HEK293T (cell line): ENCODE results near the gene DIAPH1.

Source experiments
- CTCF ChIA-PET: fragments of 350-600 bp; formaldehyde crosslinking; extraction: SDS; loops from one replicate; lab custom pipeline; 2021; ENCODE audit warnings: antibody characterized with exemption, inconsistent platforms; lab: Yijun Ruan, JAX
- POLR2A ChIA-PET: fragments of 350-600 bp; formaldehyde crosslinking; extraction: SDS; loops from one replicate; lab custom pipeline; 2020; ENCODE audit warnings: antibody characterized with exemption, inconsistent platforms; lab: Yijun Ruan, JAX
- DNase-seq: peaks from one replicate; pipeline ENCODE4 v3.0.0; 2012; ENCODE audit warnings: mixed read lengths; ENCODE audit errors: extremely low spot score
- ARNT ChIP-seq: fragments of 450-650 bp; IDR thresholded peaks from 2 replicates; pipeline ENCODE4 v1.6.1; 2017; ENCODE audit warnings: mild to moderate bottlenecking
- BHLHE40 ChIP-seq: fragments of 450-650 bp; IDR thresholded peaks from 2 replicates; pipeline ENCODE4 v1.6.1; 2016; ENCODE audit warnings: mild to moderate bottlenecking, moderate library complexity, borderline replicate concordance
- CTBP1 ChIP-seq: fragments of 450-650 bp; IDR thresholded peaks from 2 replicates; pipeline ENCODE4 v1.6.1; 2016; ENCODE audit warnings: borderline replicate concordance
- ELF4 ChIP-seq: fragments of 450-650 bp; IDR thresholded peaks from 2 replicates; pipeline ENCODE4 v1.6.1; 2017; ENCODE audit warnings: antibody characterized with exemption
- FOXA1 ChIP-seq: fragments of 450-650 bp; IDR thresholded peaks from 2 replicates; pipeline ENCODE4 v1.6.1; 2016; ENCODE audit warnings: mild to moderate bottlenecking
- FOXK2 ChIP-seq: fragments of 450-650 bp; IDR thresholded peaks from 2 replicates; pipeline ENCODE4 v1.6.1; 2016; ENCODE audit warnings: mild to moderate bottlenecking
- FOXM1 ChIP-seq: fragments of 450-650 bp; IDR thresholded peaks from 2 replicates; pipeline ENCODE4 v1.6.1; 2017; ENCODE audit warnings: mild to moderate bottlenecking, borderline replicate concordance
- HDGF ChIP-seq: fragments of 450-650 bp; IDR thresholded peaks from 2 replicates; pipeline ENCODE4 v1.6.1; 2017; ENCODE audit warnings: antibody characterized with exemption, borderline replicate concordance
- L3MBTL2 ChIP-seq: fragments of 450-650 bp; conservative IDR thresholded peaks from 2 replicates; pipeline ENCODE4 v1.6.1; 2016; ENCODE audit warnings: mild to moderate bottlenecking
- LEF1 ChIP-seq: fragments of 450-650 bp; IDR thresholded peaks from 2 replicates; pipeline ENCODE4 v1.6.1; 2017; ENCODE audit warnings: mild to moderate bottlenecking, borderline replicate concordance
- NFRKB ChIP-seq: fragments of 450-650 bp; IDR thresholded peaks from 2 replicates; pipeline ENCODE4 v1.6.1; 2016; ENCODE audit warnings: mild to moderate bottlenecking, moderate library complexity
- PKNOX1 ChIP-seq: fragments of 450-650 bp; IDR thresholded peaks from 2 replicates; pipeline ENCODE4 v1.6.1; 2016
- SP1 ChIP-seq: fragments of 450-650 bp; IDR thresholded peaks from 2 replicates; pipeline ENCODE4 v1.6.1; 2017
- SUZ12 ChIP-seq: fragments of 450-650 bp; IDR thresholded peaks from 2 replicates; pipeline ENCODE4 v1.6.1; 2016; ENCODE audit warnings: mild to moderate bottlenecking
- TARDBP ChIP-seq: fragments of 450-650 bp; IDR thresholded peaks from 2 replicates; pipeline ENCODE4 v1.6.1; 2016
- ZNF384 ChIP-seq: fragments of 450-650 bp; IDR thresholded peaks from 2 replicates; pipeline ENCODE4 v1.6.1; 2016

Gene DIAPH1

GRCh38 chr5:141565826-141566570 lies 52.8 kb downstream of the DIAPH1 start:
- no peak for DNase-seq
- TF ChIP-seq FOXA1 (no peak), ELF4 (no peak), SP1 (no peak), CTBP1 (no peak), TARDBP (no peak), HDGF (no peak), ZNF384 (no peak)
- ChIA-PET POLR2A (no interaction called here), CTCF (interaction anchor here (1.1 to 1.6 kb wide), 2 partner anchors 10 to 71 kb away, joined by 3 read pairs; partner anchors contain the start of genes HDAC3 and RELL2)

- POLR2A ChIA-PET = interaction anchor here (0.6 to 1.4 kb wide), 3 partner anchors 73 to 365 kb away, joined by 3 to 4 read pairs (median 3); partner anchors contain the start of genes HDAC3, PCDHB11, PCDHB14 and RELL2
- TF ChIP-seq TARDBP = no peak
- TF ChIP-seq FOXA1 = no peak
- peak; percentile 58 for TF ChIP-seq PKNOX1
- TF ChIP-seq HDGF = no peak
- 0 out of 2 replicates have a peak, but pooled peaks have one; percentile 26 for TF ChIP-seq FOXM1
- TF ChIP-seq L3MBTL2 = no peak
- peak; percentile 69 for DNase-seq
- CTCF ChIA-PET = interaction anchor here (0.5 to 2.7 kb wide), 26 partner anchors 10 to 1295 kb away, joined by 3 to 23 read pairs (median 3); partner anchors contain the start of genes PCDHB12, PCDHB14, PCDHB15 and PCDHGA1
Observed at GRCh38 chr5:141564216-141564692, 54.5 kb downstream of the DIAPH1 start.

GRCh38 chr5:141560725-141561483 lies 57.9 kb downstream of the DIAPH1 start:
- ChIA-PET CTCF (interaction anchor here (0.6 to 0.7 kb wide), 2 partner anchors 227 to 316 kb away, joined by 3 to 4 read pairs; partner anchors contain the start of gene PCDHB15), POLR2A (no interaction called here)
- no peak for DNase-seq
- TF ChIP-seq FOXM1 (no peak), FOXK2 (no peak), ZNF384 (no peak), NFRKB (no peak), HDGF (no peak), L3MBTL2 (no peak), BHLHE40 (no peak), ARNT (no peak), SP1 (no peak), TARDBP (no peak), PKNOX1 (no peak), LEF1 (no peak), ELF4 (no peak), FOXA1 (no peak), SUZ12 (no peak), CTBP1 (no peak)

GRCh38 chr5:141560151-141560550 lies 58.6 kb downstream of the DIAPH1 start:
- ChIA-PET CTCF (no interaction called here), POLR2A (no interaction called here)
- no peak for DNase-seq
- TF ChIP-seq LEF1 = no peak
- no peak for TF ChIP-seq SP1
- no peak for TF ChIP-seq FOXK2
- no peak for TF ChIP-seq PKNOX1
- no peak for TF ChIP-seq SUZ12
- TF ChIP-seq HDGF = no peak
- TF ChIP-seq ELF4 = no peak
- TF ChIP-seq L3MBTL2 = no peak
- no peak for TF ChIP-seq ZNF384
- TF ChIP-seq CTBP1 = no peak
- TF ChIP-seq ARNT = no peak
- no peak for TF ChIP-seq NFRKB
- no peak for TF ChIP-seq TARDBP
- TF ChIP-seq FOXA1 = no peak

GRCh38 chr5:141559461-141559860 lies 59.3 kb downstream of the DIAPH1 start:
- no peak for DNase-seq
- CTCF ChIA-PET = interaction anchor here (0.6 kb wide), 1 partner anchor 33 kb away, joined by 3 read pairs; no protein-coding TSS in a partner anchor
- POLR2A ChIA-PET = no interaction called here

More at GRCh38 chr5:141559461-141559860, 59.3 kb downstream of the DIAPH1 start:
- TF ChIP-seq FOXK2 = no peak
- no peak for TF ChIP-seq SP1
- TF ChIP-seq ZNF384 = no peak
- TF ChIP-seq L3MBTL2 = no peak
- TF ChIP-seq SUZ12 = no peak
- TF ChIP-seq ARNT = no peak
- TF ChIP-seq NFRKB = no peak
- no peak for TF ChIP-seq HDGF
- no peak for TF ChIP-seq TARDBP
- TF ChIP-seq ELF4 = no peak
- no peak for TF ChIP-seq BHLHE40
- no peak for TF ChIP-seq PKNOX1
- no peak for TF ChIP-seq FOXM1
- no peak for TF ChIP-seq CTBP1
- TF ChIP-seq FOXA1 = no peak
- TF ChIP-seq LEF1 = no peak
